ENCODE measurements around the gene DOCK2.
"Not testable (repeated sequence)": the region's sequence is repeated elsewhere in the genome, so short reads cannot be mapped to it uniquely, and the experiment has no call there.

Gene DOCK2

GRCh38 chr5:169817031-169817430, 180.0 kb downstream of the DOCK2 start:
- no peak for DNase-seq (ENCODE audit: low spot score)

- no peak for DNase-seq (ENCODE audit: low spot score)
Measured at GRCh38 chr5:169826618-169827017, 189.5 kb downstream of the DOCK2 start.

DNA sequence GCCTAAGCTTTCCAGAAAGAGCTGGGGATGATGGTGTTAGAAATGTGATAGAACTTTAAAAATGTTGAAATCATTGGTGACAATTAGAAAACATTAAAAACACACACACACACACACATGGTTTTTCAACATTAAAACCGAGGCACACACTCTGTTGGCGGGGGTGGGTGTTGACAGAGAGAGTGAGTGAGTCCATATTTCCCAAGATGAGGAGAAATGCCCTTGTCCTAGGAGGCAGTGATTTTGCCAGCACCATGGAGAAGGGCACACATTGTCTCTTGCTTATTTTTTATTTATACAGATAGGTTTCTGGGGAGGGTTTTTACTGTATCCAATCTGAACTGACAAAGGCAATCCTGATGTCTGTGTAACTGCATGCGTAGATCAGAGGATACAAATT, 190.7 kb downstream of the DOCK2 start:
- DNase-seq (ENCODE audit: low spot score) = no peak

DNA sequence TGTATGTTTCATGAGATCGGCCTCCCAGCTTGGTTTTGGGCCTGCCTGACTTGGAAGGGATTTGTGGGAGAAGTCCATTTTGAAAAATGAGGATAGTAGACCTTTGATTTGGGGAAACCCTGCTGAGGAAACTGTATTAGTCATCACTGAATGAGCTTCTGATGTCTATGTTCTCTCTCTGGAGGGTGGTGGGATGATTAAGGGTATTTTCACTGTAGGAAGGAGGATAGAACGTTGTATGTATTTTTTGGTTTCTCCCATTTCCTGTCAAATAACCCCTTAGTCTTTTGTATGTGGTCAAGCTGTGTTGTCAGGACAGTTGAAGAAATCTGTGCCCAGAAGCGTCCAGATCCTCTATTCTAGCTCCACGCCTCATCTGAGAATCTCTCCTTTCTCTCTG, 191.3 kb downstream of the DOCK2 start:
- DNase-seq (ENCODE audit: low spot score) = no peak

- DNase-seq (ENCODE audit: low spot score) = no peak
Measured at GRCh38 chr5:169831331-169831730, 194.3 kb downstream of the DOCK2 start.

DNA sequence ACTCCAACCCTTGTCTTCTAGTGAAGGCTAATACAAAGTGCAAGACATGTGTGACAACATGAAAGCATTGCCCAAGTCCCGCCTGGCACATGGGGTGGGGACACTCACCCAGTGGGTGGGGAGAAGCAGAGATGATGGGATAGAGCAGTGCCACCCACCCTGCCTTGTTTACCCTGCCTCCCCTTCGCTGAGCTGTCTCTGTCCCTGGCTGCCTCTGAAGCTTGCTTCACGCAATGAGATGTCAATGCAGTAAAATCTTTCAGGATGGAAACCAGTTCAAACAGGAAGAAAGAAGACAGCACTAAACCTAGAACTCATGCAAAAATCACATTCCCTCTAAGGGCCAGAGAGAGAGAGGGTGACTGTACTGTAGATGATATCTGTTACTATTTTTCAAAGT, 195.2 kb downstream of the DOCK2 start:
- no peak for DNase-seq (ENCODE audit: low spot score)

GRCh38 chr5:169832845-169833244, 195.8 kb downstream of the DOCK2 start:
- no peak for DNase-seq (ENCODE audit: low spot score)

DNA sequence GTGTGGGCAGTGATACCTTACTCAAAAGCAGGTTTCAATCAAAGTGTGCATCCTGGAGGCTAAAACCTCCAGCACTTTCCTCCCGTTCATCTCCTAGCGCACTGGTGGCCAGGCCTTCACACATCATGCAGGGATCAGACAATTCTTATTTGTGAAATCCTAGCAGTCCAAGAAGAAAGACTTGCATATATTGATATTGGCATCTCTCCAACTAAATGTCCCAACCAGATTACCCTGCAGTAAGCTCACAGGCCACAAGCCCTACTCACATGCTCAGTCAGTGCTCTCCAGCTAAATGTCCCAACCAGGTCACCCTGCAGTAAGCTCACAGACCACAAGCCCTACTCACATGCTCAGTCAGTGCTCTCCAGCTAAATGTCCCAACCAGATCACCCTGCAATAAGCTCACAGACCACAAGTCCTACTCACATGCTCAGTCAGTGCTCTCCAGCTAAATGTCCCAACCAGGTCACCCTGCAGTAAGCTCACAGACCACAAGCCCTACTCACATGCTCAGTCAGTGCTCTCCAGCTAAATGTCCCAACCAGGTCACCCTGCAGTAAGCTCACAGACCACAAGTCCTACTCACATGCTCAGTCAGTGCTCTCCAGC, 196.7 kb downstream of the DOCK2 start:
- not testable (repeated sequence) for DNase-seq (ENCODE audit: low spot score)

DNA sequence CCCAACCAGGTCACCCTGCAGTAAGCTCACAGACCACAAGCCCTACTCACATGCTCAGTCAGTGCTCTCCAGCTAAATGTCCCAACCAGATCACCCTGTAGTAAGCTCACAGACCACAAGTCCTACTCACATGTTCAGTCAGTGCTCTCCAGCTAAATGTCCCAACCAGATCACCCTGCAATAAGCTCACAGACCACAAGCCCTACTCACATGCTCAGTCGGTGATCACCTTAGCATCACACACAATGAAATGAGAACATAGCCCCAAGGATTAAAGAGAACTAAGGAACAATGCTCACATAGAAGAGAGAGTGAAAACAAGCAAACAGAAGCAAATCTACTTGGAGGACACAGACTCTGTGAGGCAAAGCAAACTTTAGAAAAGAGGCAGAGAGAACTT, 197.5 kb downstream of the DOCK2 start:
- DNase-seq (ENCODE audit: low spot score) = not testable (repeated sequence)

- DNase-seq (ENCODE audit: low spot score) = no peak
Measured at GRCh38 chr5:169836835-169837536, 199.9 kb downstream of the DOCK2 start.

GRCh38 chr5:169837686-169838085, 200.6 kb downstream of the DOCK2 start:
- DNase-seq (ENCODE audit: low spot score) = no peak

DNA sequence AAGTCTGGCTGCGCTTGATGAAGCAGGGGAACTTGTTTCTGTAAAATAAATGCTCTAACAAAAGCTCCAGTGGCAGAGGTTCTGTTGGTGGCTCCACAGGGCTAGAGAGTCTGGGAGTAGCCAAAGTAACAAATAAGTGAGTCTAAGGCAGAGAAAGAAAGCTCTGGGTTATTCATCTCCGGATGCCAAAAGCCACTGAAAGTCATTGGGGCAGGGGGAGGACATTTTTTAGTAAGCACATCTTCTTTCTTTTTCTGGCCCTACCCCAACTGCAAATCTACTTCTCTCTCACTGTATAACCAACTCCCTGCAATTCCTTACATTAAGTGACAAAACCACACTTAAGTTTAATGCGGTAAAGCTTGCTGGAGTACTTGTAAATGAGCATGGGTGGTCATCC, 201.6 kb downstream of the DOCK2 start:
- DNase-seq (ENCODE audit: low spot score) = no peak

DNA sequence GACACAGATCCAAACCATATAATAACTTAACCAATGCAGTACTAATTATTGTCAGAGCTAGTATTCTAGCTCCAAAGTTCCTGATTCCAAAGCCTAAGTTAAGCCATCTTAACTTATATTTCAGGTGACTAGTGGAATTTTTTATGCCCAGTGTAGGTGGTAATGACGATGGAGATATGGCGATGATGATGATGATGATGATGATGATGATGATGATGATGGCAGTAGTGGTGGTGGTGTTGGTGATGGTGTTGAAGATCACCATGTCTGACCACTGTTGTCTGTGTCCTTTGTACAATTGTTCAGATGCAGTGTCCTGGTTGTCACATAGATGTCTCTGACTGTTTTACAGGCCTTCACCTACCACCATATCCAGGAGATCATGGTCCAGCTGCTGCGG, 203.3 kb downstream of the DOCK2 start:
- DNase-seq (ENCODE audit: low spot score) = no peak

DNA sequence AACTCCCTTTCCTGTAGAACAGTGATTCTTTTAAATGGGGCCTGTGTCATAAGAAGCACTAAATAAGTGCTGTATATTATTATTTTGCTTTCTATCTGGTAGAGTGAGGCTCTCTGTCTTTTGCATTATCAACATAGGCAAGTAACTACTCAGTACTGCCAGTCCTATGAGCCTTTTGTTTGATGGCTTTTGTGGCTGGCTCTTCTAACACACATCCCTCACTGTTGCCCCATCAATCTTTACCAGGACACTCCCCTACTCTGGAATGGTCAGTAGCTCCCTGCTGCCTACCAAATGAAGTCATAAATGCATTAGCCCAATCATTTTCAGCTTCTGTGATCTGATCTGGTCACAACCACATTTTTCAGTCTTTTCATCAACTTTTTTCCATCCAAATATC, 205.6 kb downstream of the DOCK2 start:
- DNase-seq (ENCODE audit: low spot score) = no peak

- DNase-seq (ENCODE audit: low spot score) = no peak
Measured at GRCh38 chr5:169847519-169847918, 210.4 kb downstream of the DOCK2 start.

GRCh38 chr5:169848271-169848670, 211.2 kb downstream of the DOCK2 start:
- no peak for DNase-seq (ENCODE audit: low spot score)

- no peak for DNase-seq (ENCODE audit: low spot score)
Measured at GRCh38 chr5:169848792-169849191, 211.7 kb downstream of the DOCK2 start.

DNA sequence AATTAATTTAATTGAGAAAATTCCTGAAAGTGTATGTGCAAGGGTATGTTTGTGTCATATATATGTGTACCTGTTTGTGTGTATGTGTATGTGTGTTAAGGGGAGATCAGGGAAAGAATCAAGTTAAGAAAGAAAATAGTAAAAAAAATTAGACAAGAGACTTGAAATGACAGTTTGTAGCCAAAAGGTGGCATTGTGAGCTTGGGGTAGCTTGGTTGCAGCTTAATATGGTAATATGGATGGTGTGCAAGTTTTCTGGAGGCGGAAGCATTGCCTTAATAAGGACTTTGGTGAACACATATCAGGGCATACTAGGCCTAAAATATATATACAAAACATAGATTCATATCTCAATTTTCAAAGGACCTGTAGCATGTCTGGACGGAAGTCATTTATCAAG, 213.3 kb downstream of the DOCK2 start:
- DNase-seq (ENCODE audit: low spot score) = no peak

GRCh38 chr5:169851321-169851850, 214.3 kb downstream of the DOCK2 start:
- DNase-seq (ENCODE audit: low spot score) = no peak

DNA sequence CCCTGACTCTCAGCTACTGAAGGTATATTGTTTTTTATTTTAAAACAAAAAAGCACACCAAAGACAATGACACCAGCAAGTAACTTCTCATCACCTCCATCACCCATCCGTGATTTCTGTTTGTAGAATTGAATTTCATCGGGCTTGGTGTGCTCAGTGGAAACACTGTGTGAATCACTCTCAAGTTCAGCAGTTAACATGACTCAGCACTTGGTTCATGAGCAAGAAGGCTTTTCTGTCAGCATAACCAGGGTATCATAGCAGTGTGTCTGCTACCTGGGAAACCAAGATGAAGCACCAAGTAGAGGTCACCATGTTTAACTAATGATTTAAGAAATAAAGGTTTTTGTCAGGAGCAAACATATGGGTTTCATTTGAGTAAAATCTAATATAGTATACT, 219.5 kb downstream of the DOCK2 start:
- DNase-seq (ENCODE audit: low spot score) = no peak

DNA sequence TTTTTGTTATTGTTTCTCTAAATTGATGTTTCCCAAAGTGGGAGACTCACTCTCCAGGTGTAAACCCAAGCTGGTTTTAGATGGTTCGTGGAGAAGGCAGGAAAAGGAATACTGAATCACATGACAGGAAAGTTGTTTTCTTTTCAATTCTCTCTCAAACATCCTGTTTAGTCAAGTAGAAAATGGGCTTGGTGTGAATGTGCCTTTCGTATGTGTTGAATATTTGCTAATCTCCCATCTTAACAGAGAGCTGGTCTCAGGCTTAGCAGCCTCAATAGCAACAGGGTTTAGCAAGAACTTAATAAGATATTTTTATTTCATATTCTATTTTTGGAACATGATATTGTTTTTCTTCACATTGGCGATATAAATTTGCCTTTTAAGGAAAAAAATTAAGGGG, 223.5 kb downstream of the DOCK2 start:
- no peak for DNase-seq (ENCODE audit: low spot score)

GRCh38 chr5:169861433-169861832, 224.4 kb downstream of the DOCK2 start:
- DNase-seq (ENCODE audit: low spot score) = no peak

DNA sequence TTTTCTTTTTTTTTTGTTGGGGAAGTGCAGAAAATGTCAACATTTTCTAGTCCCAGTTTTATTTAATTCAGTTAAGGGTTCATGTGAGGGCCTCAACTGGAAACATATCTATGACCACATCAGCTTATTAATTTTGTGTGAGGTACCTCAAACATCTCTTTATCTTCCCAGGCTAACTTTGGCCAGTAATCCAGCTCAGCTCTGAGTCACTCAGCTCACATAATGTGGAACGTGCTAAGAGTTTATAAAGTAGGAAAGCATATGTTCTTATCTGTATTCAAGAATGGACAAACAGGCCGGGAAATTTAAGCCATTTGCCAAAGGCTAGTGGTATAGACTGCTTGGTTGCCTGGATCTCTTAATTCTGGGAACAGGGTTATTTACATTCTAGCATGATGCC, 224.9 kb downstream of the DOCK2 start:
- no peak for DNase-seq (ENCODE audit: low spot score)

GRCh38 chr5:169862391-169862811, 225.3 kb downstream of the DOCK2 start:
- DNase-seq (ENCODE audit: low spot score) = no peak
